HEK293T (cell line): Measurements from ENCODE around the gene ADSS1.

ENCODE experiments used
- ARNT ChIP-seq: fragments of 450-650 bp; IDR thresholded peaks from 2 replicates; pipeline ENCODE4 v1.6.1; 2017; ENCODE audit warnings: mild to moderate bottlenecking
- CTBP1 ChIP-seq: fragments of 450-650 bp; IDR thresholded peaks from 2 replicates; pipeline ENCODE4 v1.6.1; 2016; ENCODE audit warnings: borderline replicate concordance
- FOXA1 ChIP-seq: fragments of 450-650 bp; IDR thresholded peaks from 2 replicates; pipeline ENCODE4 v1.6.1; 2016; ENCODE audit warnings: mild to moderate bottlenecking
- FOXK2 ChIP-seq: fragments of 450-650 bp; IDR thresholded peaks from 2 replicates; pipeline ENCODE4 v1.6.1; 2016; ENCODE audit warnings: mild to moderate bottlenecking
- FOXM1 ChIP-seq: fragments of 450-650 bp; IDR thresholded peaks from 2 replicates; pipeline ENCODE4 v1.6.1; 2017; ENCODE audit warnings: mild to moderate bottlenecking, borderline replicate concordance
- HDGF ChIP-seq: fragments of 450-650 bp; IDR thresholded peaks from 2 replicates; pipeline ENCODE4 v1.6.1; 2017; ENCODE audit warnings: antibody characterized with exemption, borderline replicate concordance
- L3MBTL2 ChIP-seq: fragments of 450-650 bp; conservative IDR thresholded peaks from 2 replicates; pipeline ENCODE4 v1.6.1; 2016; ENCODE audit warnings: mild to moderate bottlenecking
- LEF1 ChIP-seq: fragments of 450-650 bp; IDR thresholded peaks from 2 replicates; pipeline ENCODE4 v1.6.1; 2017; ENCODE audit warnings: mild to moderate bottlenecking, borderline replicate concordance
- NFRKB ChIP-seq: fragments of 450-650 bp; IDR thresholded peaks from 2 replicates; pipeline ENCODE4 v1.6.1; 2016; ENCODE audit warnings: mild to moderate bottlenecking, moderate library complexity
- SP1 ChIP-seq: fragments of 450-650 bp; IDR thresholded peaks from 2 replicates; pipeline ENCODE4 v1.6.1; 2017
- SUZ12 ChIP-seq: fragments of 450-650 bp; IDR thresholded peaks from 2 replicates; pipeline ENCODE4 v1.6.1; 2016; ENCODE audit warnings: mild to moderate bottlenecking
- TARDBP ChIP-seq: fragments of 450-650 bp; IDR thresholded peaks from 2 replicates; pipeline ENCODE4 v1.6.1; 2016
- ZNF384 ChIP-seq: fragments of 450-650 bp; IDR thresholded peaks from 2 replicates; pipeline ENCODE4 v1.6.1; 2016
- TF ChIP-seq, protein P1 (sequence below): fragments of 450-650 bp; IDR thresholded peaks from 2 replicates; pipeline ENCODE4 v1.6.1; 2016

DNA sequence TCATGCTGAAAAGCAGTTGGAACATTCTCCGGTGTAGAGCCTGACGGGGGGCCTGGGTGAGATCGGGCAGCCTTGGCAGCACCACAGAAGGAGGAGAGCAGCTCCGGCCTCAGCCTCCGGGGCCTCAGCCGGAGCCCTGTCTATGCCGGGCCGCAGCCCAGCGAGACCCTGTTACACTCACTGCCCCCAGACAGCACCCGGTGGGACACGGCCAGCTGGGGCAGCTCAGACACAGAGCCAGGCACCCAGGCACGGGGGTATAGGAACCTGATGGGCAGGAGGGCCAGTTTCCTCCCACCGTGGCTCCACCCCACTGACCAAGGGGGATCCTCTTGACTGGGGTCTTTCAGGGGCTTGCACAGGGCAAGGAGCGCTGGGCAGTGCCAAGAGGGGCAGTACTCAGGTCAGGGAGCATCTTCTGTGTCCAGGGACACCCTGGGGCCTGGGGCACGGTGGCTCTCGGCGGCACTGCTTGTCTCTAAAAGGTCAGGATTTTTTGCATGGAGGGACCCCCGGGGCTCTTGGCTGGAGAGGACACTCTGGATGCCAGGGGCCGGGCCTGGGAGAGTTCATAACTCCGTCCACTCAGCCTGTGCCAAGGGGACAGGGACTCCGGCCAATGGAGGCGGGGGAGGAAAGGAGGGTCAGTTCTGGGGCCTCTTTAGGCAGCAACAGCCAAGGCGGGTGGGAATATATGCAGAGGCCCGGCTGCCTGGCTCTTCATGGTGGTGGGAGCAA is 25.2 kb upstream of the ADSS1 start:
- TF ChIP-seq FOXM1, result no peak
- no peak for TF ChIP-seq FOXK2
- no peak for TF ChIP-seq ARNT
- no peak for TF ChIP-seq L3MBTL2
- TF ChIP-seq CTBP1, result no peak
- TF ChIP-seq ZNF384, result no peak
- TF ChIP-seq FOXA1, result no peak
- TF ChIP-seq NFRKB, result no peak
- TF ChIP-seq SP1, result no peak
- TF ChIP-seq, protein P1, sequence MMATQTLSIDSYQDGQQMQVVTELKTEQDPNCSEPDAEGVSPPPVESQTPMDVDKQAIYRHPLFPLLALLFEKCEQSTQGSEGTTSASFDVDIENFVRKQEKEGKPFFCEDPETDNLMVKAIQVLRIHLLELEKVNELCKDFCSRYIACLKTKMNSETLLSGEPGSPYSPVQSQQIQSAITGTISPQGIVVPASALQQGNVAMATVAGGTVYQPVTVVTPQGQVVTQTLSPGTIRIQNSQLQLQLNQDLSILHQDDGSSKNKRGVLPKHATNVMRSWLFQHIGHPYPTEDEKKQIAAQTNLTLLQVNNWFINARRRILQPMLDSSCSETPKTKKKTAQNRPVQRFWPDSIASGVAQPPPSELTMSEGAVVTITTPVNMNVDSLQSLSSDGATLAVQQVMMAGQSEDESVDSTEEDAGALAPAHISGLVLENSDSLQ, result no peak
- no peak for TF ChIP-seq HDGF
- no peak for TF ChIP-seq LEF1
- no peak for TF ChIP-seq SUZ12
- TF ChIP-seq TARDBP, result no peak
